ENCODE results near the gene SIRPB1. TPM values are rescaled to one million over a fixed set of nuclear protein-coding genes. Genes with fewer than 3 reads are reported as not detected.

The SIRPB1 gene
- total RNA-seq, 2 donors from 2014 or later = 1.4 to 8.5 TPM

DNA sequence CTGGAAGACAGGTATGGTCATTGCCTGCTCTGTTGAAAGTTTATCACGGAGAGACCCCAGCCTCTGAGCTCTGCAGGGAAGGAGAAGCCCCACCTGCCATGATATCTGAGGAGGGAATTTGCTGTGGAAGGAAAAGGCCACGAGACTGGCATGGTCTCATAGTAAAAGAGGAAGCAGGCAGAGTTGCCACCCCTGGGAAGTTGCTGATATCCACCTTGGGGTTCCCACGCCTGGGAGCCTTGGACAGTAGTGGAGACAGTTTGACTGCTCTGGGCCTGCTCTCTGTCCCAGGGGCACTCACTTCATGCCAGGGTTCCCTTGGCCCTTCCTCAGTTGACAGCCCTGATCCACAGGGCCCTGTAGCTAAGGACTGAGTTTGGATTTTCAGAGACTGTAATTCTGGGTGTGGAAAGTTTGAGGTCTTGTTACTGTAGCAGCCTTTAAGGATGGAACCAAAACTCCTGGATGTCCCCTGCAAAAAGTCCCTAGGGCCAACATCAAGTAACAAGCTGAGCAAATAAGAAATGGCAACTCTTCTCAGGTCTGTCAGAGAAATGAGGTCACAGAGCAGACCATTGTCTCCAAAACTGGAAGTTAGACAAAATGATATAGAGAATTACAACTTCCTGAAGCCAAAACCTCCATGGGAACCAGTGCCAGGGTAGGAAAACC is 6.9 kb upstream of the SIRPB1 start:
- no peak for DNase-seq (ENCODE audit: low spot score)
- ATAC-seq (ENCODE audit: insufficient number of reproducible peaks, low FRiP score, low read depth) = no peak
- H3K27me3 ChIP-seq (replicated peaks; ENCODE audit: insufficient read depth) = no peaks in the 10 kb centered on the region
- TF ChIP-seq, protein P1, sequence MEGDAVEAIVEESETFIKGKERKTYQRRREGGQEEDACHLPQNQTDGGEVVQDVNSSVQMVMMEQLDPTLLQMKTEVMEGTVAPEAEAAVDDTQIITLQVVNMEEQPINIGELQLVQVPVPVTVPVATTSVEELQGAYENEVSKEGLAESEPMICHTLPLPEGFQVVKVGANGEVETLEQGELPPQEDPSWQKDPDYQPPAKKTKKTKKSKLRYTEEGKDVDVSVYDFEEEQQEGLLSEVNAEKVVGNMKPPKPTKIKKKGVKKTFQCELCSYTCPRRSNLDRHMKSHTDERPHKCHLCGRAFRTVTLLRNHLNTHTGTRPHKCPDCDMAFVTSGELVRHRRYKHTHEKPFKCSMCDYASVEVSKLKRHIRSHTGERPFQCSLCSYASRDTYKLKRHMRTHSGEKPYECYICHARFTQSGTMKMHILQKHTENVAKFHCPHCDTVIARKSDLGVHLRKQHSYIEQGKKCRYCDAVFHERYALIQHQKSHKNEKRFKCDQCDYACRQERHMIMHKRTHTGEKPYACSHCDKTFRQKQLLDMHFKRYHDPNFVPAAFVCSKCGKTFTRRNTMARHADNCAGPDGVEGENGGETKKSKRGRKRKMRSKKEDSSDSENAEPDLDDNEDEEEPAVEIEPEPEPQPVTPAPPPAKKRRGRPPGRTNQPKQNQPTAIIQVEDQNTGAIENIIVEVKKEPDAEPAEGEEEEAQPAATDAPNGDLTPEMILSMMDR (IDR thresholded peaks at IDR 0.05) = no peak
- H3K9me3 ChIP-seq = no peaks in the 10 kb centered on the region
- no peaks in the 10 kb centered on the region for H3K4me1 ChIP-seq (ENCODE audit: control insufficient read depth in 1 of 2, low read depth in 2 of 2)
- H3K27ac ChIP-seq = no peak overlapping the region
- no peaks in the 10 kb centered on the region for H3K36me3 ChIP-seq
- no peak overlapping the region for H3K4me3 ChIP-seq

DNA sequence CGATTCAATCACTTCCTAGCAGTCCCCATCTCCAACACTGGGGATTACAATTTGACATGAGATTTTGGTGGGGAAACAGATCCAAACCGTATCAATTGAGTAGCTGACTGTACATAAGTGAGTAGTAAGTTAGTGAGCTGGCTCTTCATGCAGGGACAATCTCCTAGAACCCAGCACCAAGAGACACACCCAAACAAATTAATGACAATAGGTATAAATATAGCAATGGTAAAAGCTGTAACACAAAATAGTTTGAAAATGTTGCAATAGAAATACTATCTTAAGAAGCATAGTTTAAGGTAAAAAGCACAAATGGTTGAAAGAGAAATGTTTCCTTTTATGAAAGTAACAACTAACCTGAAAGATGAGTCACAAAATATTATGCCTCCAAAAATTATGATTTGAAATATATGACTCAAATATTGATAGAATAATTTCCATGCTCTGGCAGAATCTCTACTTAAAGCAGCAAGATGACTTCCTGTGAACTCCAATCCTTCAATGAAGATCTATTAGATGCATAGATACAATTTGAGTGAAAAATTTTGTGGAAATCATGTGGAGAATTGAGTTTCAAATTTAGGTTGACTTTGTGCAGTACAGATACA is 5.4 kb upstream of the SIRPB1 start:
- ATAC-seq (ENCODE audit: insufficient number of reproducible peaks, low FRiP score, low read depth) = no peak
- TF ChIP-seq, protein P1 (IDR thresholded peaks at IDR 0.05) = no peak
- no peaks in the 10 kb centered on the region for H3K9me3 ChIP-seq

GRCh38 chr20:1623501-1624205 is 3.8 kb upstream of the SIRPB1 start:
- ATAC-seq (ENCODE audit: insufficient number of reproducible peaks, low FRiP score, low read depth) (no peak), DNase-seq (ENCODE audit: low spot score) (no peak)
- Histone ChIP-seq H3K4me3 (no peak overlapping the region), H3K27ac (no peak overlapping the region), H3K4me1 (ENCODE audit: control insufficient read depth in 1 of 2, low read depth in 2 of 2) (no peaks in the 10 kb centered on the region), H3K9me3 (peaks cover 5% of the 10 kb centered on the region), H3K36me3 (no peaks in the 10 kb centered on the region), H3K27me3 (replicated peaks; ENCODE audit: insufficient read depth) (no peaks in the 10 kb centered on the region)
- TF ChIP-seq, protein P1 (IDR thresholded peaks at IDR 0.05) = no peak

More for the DNA sequence above, 5.4 kb upstream of the SIRPB1 start:
- no peak overlapping the region for H3K4me3 ChIP-seq
- no peaks in the 10 kb centered on the region for H3K27me3 ChIP-seq (replicated peaks; ENCODE audit: insufficient read depth)
- H3K36me3 ChIP-seq = no peaks in the 10 kb centered on the region
- H3K27ac ChIP-seq = no peak overlapping the region
- no peak for DNase-seq (ENCODE audit: low spot score)
- no peaks in the 10 kb centered on the region for H3K4me1 ChIP-seq (ENCODE audit: control insufficient read depth in 1 of 2, low read depth in 2 of 2)

GRCh38 chr20:1622450-1622849 is 2.6 kb upstream of the SIRPB1 start:
- TF ChIP-seq, protein P1 (IDR thresholded peaks at IDR 0.05) = no peak
- no peak overlapping the region for H3K27ac ChIP-seq
- no peaks in the 10 kb centered on the region for H3K4me1 ChIP-seq (ENCODE audit: control insufficient read depth in 1 of 2, low read depth in 2 of 2)
- H3K36me3 ChIP-seq = no peaks in the 10 kb centered on the region
- H3K4me3 ChIP-seq = no peak overlapping the region
- DNase-seq (ENCODE audit: low spot score) (no peak), ATAC-seq (ENCODE audit: insufficient number of reproducible peaks, low FRiP score, low read depth) (no peak)
- H3K27me3 ChIP-seq (replicated peaks; ENCODE audit: insufficient read depth) = no peaks in the 10 kb centered on the region
- H3K9me3 ChIP-seq = peaks cover 5% of the 10 kb centered on the region

GRCh38 chr20:1621316-1621715 is 1.5 kb upstream of the SIRPB1 start:
- H3K4me1 ChIP-seq (ENCODE audit: control insufficient read depth in 1 of 2, low read depth in 2 of 2) = no peaks in the 10 kb centered on the region
- ATAC-seq (ENCODE audit: insufficient number of reproducible peaks, low FRiP score, low read depth) (no peak), DNase-seq (ENCODE audit: low spot score) (no peak)
- H3K27ac ChIP-seq = no peak overlapping the region
- H3K4me3 ChIP-seq = no peak overlapping the region
- H3K9me3 ChIP-seq = peaks cover 5% of the 10 kb centered on the region
- TF ChIP-seq, protein P1 (IDR thresholded peaks at IDR 0.05) = no peak
- H3K27me3 ChIP-seq (replicated peaks; ENCODE audit: insufficient read depth) = no peaks in the 10 kb centered on the region
- no peaks in the 10 kb centered on the region for H3K36me3 ChIP-seq

All from thoracic aorta (tissue), 2 donors.